ENCODE results near the gene MKS1.

MKS1 gene

DNA sequence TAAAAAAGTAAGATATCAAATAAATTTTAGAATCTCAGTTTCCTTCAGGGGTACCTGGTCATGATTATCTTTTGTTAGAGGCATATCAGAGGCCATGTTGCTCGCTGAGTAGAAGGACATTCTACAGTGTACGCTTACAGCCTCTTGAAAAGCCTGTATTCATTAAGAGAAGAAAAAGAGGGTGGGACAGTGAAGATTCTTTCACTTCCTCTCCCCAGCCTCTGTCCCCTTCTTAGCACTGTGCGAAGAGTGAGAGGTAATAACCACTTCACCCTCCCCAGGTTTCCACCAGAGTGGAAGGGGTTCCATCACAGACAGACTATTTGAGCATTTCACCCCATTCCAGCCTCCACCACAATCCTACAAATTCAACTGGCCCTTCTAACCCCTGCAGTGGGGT is 14.5 kb upstream of the MKS1 start:
- TF ChIP-seq GATA2 (IDR thresholded peaks at IDR 0.05; ENCODE audit: low read depth, low read length) (no peak), GATA3 (IDR thresholded peaks at IDR 0.05; ENCODE audit: low read depth, low read length) (no peak)

DNA sequence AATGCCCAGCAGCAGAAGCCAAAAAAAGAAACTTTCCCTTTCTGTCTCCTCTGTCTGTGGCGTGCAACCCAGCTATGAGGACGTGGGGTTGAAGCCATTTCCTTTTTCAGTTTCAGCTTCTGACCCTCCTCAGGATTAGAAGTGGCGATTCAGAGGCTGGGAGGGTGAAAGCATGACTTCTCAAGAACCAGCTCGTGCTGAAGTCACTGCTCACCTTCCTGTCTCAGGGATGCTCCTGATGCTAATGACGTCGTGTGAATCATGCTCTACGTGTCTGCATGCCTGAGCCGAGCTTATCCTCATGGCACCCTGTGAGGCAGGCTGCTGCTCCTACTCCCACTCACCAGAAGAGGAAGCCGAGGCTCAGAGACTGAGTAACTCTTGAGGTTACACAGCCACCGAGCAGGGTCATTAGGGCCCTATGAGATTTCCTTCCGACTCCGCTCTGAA is 13.7 kb upstream of the MKS1 start:
- TF ChIP-seq GATA3 (IDR thresholded peaks at IDR 0.05; ENCODE audit: low read depth, low read length) (no peak), GATA2 (IDR thresholded peaks at IDR 0.05; ENCODE audit: low read depth, low read length) (no peak)

DNA sequence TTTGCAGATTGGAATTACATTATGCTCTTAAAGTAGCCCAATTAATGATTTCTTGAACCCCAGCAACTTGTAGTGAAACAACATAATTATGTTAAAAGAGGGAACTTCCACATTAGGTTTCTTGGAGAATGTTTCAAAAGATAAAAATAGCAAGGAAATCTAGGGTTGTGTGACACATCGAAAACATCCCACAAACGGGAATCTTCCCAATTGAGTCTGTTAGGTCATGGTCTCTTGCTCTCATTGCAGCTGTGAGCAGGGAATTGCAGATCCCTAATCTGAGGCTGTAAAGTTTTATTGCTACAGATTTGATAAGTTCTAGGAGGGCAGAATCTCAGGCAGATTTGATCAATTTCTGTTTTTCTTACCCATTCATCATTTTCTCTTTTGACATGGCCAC is 12.6 kb upstream of the MKS1 start:
- TF ChIP-seq GATA2 (IDR thresholded peaks at IDR 0.05; ENCODE audit: low read depth, low read length) (no peak), GATA3 (IDR thresholded peaks at IDR 0.05; ENCODE audit: low read depth, low read length) (no peak)

DNA sequence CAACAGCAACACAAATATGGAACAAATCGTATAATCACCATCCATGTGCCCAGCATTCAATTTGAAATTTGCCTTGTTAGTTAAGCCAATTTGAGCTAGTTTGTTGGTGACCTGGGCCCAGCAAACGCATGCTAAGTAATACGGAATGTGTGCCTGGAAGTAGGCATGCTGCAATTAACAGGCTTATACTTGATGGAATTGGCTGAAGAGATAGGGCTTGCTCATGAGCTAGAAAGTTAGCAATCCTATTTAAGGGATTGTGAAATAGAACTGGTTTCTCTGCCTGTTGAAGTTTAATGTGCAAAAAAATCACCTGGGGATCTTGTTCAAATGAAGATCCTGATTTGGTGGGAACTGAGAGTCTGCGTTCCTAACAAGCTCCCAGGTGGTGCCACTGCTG is 10.8 kb upstream of the MKS1 start:
- TF ChIP-seq GATA2 (IDR thresholded peaks at IDR 0.05; ENCODE audit: low read depth, low read length), result no peak
- no peak for TF ChIP-seq GATA3 (IDR thresholded peaks at IDR 0.05; ENCODE audit: low read depth, low read length)

DNA sequence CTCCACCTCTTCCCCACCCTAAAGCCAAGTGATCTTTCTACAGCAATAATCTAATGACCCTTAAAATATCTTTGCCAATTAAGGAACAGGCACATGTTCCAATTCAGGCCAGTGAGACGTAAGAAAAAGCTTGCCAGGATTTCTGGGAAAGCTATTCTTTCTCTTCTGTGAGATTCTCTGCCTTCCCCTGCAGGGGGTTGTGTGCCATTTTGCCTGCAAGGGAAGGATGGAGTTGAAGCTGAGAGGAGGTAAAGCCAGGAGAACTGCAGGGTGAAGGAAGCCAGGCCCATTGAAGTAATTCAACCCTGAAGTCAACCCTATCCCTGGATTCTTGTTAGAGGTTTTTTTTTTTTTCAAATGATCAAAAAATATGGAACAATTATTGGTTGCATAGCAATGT is 10.3 kb upstream of the MKS1 start:
- no peak for TF ChIP-seq GATA2 (IDR thresholded peaks at IDR 0.05; ENCODE audit: low read depth, low read length)
- TF ChIP-seq GATA3 (IDR thresholded peaks at IDR 0.05; ENCODE audit: low read depth, low read length), result no peak

DNA sequence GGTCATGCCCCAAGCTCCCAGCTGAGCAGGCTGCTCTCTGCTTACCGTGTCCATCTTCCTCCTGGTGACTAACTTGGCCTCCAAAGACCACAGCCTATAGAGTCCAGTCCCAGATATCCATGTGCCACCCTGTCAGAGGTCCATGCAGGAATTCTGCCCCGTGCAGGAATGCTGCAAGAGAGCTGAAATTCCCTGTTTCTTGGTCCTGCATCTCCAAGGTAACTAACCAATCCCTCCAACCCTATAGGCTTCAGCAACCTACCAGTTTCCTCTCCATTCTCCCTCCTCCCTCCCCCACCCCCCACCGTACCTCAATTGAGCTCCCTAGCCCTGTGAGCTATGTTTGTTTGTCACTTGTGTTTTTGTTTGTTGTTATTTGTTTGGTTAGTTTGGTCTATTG is 9.6 kb upstream of the MKS1 start:
- TF ChIP-seq GATA3 (IDR thresholded peaks at IDR 0.05; ENCODE audit: low read depth, low read length), result no peak
- no peak for TF ChIP-seq GATA2 (IDR thresholded peaks at IDR 0.05; ENCODE audit: low read depth, low read length)

DNA sequence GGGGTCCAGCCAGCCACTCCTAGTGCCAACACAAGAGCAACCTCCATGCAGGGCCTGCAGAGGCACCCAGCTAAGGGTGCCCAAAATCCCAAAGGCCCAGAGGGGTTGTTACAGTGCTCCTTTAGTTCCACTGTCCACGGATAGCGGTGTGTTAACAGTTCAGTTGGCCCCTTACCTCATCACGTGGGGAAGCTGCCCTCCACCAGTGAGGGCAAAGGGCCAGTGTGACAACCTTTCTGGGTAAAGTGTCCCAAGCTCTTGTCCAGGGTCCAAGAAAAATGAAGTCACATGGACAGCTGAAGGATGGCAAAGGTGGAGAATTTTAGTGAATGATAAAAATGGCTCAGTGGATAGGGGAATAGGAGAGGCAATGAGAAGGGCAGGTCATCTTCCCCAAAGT is 8.7 kb upstream of the MKS1 start:
- TF ChIP-seq GATA3 (IDR thresholded peaks at IDR 0.05; ENCODE audit: low read depth, low read length) (no peak), GATA2 (IDR thresholded peaks at IDR 0.05; ENCODE audit: low read depth, low read length) (no peak)

DNA sequence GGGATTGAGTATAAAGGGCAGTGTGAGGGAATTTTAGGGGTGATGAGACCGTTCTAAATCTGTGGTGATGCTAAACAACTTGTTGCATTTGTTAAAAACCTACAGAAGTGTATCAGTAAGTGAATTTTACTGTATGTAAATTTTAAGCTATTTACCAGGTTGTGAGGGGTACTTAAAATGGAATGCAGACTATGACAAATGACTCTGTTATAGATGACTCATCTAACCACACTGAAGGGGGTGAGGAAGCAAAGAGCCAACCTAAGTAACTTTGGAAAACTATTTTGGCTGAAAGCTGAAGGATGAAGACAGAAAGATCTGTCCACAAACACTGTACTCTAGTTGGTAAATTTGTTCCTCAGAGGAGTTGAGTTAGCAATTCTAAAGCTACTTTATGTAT is 5.3 kb upstream of the MKS1 start:
- TF ChIP-seq GATA2 (IDR thresholded peaks at IDR 0.05; ENCODE audit: low read depth, low read length), result no peak
- no peak for TF ChIP-seq GATA3 (IDR thresholded peaks at IDR 0.05; ENCODE audit: low read depth, low read length)

DNA sequence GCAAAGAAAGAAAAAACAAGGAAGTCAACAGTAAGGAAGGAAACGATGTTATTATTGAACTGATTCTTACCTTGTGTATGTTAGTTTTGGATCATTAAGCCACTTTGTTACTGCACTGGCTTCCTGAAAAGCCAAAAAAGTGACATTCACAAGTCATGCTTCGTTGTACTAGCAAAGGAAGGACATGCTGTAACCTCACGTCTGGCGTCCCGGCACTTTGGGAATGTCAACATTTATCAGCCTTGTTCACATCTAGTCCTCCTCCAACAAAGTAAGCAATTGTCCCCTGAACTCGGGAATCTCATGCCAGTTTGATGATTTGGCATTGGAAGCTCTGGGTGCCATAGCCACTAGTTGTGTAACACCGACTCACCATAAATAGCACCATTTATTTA is 731 bp upstream of the MKS1 start:
- TF ChIP-seq GATA3 (IDR thresholded peaks at IDR 0.05; ENCODE audit: low read depth, low read length), result no peak
- no peak for TF ChIP-seq GATA2 (IDR thresholded peaks at IDR 0.05; ENCODE audit: low read depth, low read length)

DNA sequence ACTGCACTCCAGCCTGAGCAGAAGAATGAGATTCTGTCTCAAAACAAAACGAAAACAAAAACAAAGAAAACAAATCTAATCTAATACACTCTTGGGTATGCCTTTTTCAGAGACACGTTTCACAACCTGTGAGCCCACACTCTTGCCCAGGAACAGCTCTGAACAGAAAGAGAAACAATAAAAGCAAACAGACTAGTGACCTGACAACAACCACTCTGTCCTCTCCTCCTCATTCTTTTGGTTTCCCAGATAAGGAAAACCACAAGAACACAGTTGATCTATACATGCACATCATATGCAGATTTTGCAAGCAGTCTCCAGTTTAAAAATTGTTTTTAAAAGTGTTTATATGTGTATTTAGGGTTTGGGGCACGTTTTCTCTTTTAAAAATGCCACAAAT is 1.3 kb downstream of the MKS1 start:
- TF ChIP-seq GATA2 (IDR thresholded peaks at IDR 0.05; ENCODE audit: low read depth, low read length) (no peak), GATA3 (IDR thresholded peaks at IDR 0.05; ENCODE audit: low read depth, low read length) (no peak)

DNA sequence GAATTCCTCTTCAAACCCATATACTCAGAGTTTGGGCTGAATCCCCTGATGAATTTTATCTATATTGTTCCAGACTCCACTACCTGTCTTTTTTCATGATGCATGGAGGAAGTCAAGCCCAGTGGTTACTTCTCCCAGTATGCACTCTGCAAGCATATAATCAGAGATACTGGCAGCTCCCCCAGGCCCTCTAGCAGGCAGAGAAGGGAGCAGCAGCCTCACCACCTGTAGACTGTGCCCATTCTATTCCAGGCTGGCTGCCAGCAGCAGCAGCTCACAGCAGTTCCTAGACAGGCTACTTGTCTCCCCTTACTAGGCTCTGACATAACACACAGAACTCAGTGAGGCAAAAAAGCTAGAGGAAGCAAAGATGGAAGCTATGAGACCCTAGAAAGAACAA is 3.4 kb downstream of the MKS1 start:
- no peak for TF ChIP-seq GATA2 (IDR thresholded peaks at IDR 0.05; ENCODE audit: low read depth, low read length)
- TF ChIP-seq GATA3 (IDR thresholded peaks at IDR 0.05; ENCODE audit: low read depth, low read length), result no peak

DNA sequence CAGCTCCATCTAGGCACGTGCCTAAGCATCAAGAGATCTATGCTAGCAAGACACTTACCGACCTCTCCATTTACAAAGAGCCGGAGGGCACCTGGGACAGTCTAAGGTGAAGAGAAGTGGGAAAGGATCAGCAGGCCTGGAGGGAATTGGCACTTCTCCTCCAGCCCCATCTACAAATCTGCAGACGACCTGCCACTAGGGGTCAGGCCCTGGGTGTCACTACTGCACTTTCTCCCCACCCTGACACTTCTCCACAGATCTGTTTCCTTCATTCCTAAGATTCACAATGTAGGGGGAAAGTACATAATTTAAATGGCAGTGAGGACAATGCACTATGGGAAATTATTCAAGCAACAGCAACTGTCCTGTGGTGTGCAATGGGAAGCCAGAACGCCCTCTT is 8.1 kb downstream of the MKS1 start:
- TF ChIP-seq GATA2 (IDR thresholded peaks at IDR 0.05; ENCODE audit: low read depth, low read length), result no peak
- TF ChIP-seq GATA3 (IDR thresholded peaks at IDR 0.05; ENCODE audit: low read depth, low read length), result no peak

DNA sequence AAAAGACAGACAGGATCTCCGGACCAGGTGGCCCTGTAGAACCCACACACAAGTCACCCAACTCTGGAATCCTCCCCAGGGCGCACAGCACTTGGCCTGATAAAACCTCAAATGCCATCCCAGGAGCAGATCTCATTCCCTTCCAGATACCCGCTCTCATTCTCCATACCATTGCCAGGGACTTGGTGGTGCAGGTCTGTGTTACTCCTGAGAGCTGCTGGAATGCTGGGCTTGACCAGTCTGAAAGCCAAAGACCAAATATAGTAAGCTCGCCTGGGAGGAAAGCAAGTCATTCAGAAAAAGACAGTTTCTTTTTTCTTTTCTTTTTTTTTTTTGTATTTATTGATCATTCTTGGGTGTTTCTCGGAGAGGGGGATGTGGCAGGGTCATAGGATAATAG is 10.7 kb downstream of the MKS1 start:
- TF ChIP-seq GATA3 (IDR thresholded peaks at IDR 0.05; ENCODE audit: low read depth, low read length) (no peak), GATA2 (IDR thresholded peaks at IDR 0.05; ENCODE audit: low read depth, low read length) (no peak)

DNA sequence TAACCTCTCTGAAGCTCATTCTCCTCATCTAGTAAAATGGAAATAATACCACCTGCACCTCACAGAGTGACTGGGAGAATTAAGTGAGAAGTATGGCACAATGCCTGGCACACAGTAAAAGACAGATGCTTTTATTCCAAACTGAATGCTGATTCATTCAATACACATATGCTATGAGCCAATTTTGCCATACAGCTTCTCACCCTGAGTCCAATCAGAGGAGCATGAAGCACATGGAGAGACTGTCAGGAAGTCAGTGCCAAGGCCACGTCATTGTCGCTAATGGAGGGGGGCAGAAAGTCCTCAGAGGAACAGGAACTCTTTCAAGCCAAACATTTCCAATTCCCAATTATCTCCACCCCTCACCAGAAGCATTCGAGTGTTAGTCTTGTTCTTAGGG is 11.6 kb downstream of the MKS1 start:
- TF ChIP-seq GATA2 (IDR thresholded peaks at IDR 0.05; ENCODE audit: low read depth, low read length), result no peak
- TF ChIP-seq GATA3 (IDR thresholded peaks at IDR 0.05; ENCODE audit: low read depth, low read length), result no peak

DNA sequence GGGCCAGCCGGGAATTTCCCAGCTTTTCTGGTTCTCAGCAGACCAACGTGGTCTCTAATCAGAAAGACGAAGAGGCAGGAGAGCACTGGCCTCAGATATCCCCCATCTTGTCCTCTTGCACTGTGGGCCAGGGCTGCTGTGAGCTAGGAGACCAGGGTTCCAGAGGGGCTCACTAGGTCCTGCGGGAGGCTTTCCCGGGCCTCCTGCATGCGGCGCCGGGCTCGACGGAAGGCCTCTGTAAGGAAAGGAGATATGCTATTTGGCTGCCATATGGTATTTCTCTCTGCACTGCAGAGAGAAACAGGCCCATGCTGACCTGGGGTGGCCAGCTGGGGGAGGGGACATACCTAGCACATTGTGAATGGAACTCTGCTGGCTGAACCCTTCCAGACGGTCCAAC is 13.1 kb downstream of the MKS1 start:
- TF ChIP-seq GATA3 (IDR thresholded peaks at IDR 0.05; ENCODE audit: low read depth, low read length), result no peak
- TF ChIP-seq GATA2 (IDR thresholded peaks at IDR 0.05; ENCODE audit: low read depth, low read length), result no peak

DNA sequence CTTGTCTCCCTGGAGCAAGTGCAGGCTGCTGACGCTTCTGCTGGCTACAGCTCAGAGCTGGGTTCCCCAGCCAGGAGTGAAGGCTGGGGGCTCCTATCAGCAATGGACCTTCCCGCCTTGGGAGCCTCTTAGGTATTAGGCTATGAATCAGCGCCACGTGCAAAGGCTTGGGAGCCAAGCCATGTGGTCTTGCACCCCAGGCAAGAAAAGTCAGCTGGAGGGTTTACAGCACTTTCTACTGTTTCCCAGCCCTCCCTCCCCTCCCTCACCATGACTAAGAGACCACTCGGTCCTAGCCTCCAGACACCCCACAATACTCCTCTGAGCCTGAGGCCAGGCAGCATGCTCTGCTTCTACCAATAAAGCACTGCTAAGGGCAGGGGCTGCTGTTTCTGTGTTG is 14.3 kb downstream of the MKS1 start:
- no peak for TF ChIP-seq GATA3 (IDR thresholded peaks at IDR 0.05; ENCODE audit: low read depth, low read length)
- TF ChIP-seq GATA2 (IDR thresholded peaks at IDR 0.05; ENCODE audit: low read depth, low read length), result no peak

Data from SH-SY5Y (cell line).